T-cell (primary cell): Measurements from ENCODE around the gene PARD3. TPM values are rescaled to one million over a fixed set of nuclear protein-coding genes. Genes with fewer than 3 reads are reported as not detected.

Source experiments
- ATAC-seq, 4 experiments: fragments of 200-7000 bp in 3 of 4; fragments of 150-1000 bp in 1 of 4; cut with Tn5 transposase; replicated peaks in 1 of 4; 1 replicate in 3 of 4; 2 replicates in 1 of 4; pipeline ENCODE4 v1.10.0; 2021; ENCODE audit warnings: moderate library complexity in 3 of 4, mild to moderate bottlenecking in 2 of 4, moderate number of reproducible peaks in 1 of 4
- CTCF ChIA-PET, 2 donors: fragments of 300-600 bp; sonication (Branson Sonifier 250); formaldehyde crosslinking; loops; one replicate each; lab custom pipeline; 2022; ENCODE audit warnings: antibody characterized with exemption in 2 of 2; lab: Charles Lee
- POLR2A ChIA-PET, 2 donors: fragments of 300-600 bp; sonication (Branson Sonifier 250); formaldehyde crosslinking; loops; one replicate each; lab custom pipeline; 2022; ENCODE audit warnings: antibody characterized with exemption in 2 of 2; lab: Charles Lee
- DNase-seq, 35 experiments: peaks; one replicate each; pipeline versions ENCODE4 v3.0.0 to v3.0.0-alpha.2; 2013 to 2023
- H3K27ac ChIP-seq: one replicate; pipeline ENCODE4 v1.5.1; 2013; ENCODE audit warnings: low read length
- H3K27me3 ChIP-seq, 2 experiments: replicated peaks in 1 of 2; 1 replicate in 1 of 2; 2 replicates in 1 of 2; pipeline versions ENCODE4 v1.6.1 to v1.7.0; 2013; ENCODE audit warnings: low read length in 1 of 2, mixed read lengths in 1 of 2; ENCODE audit not compliant: control insufficient read depth in 2 of 2, insufficient read depth in 2 of 2; ENCODE audit errors: extremely low read depth in 1 of 2
- H3K36me3 ChIP-seq, 2 donors: 1 replicate in 1 of 2; 2 replicates in 1 of 2; pipeline versions ENCODE4 v1.6.1 to v1.7.0; 2013; ENCODE audit warnings: low read length in 1 of 2; ENCODE audit not compliant: control insufficient read depth in 2 of 2, insufficient read depth in 1 of 2; ENCODE audit errors: extremely low read depth in 1 of 2
- H3K4me1 ChIP-seq, 2 experiments: 1 replicate in 1 of 2; 2 replicates in 1 of 2; pipeline versions ENCODE4 v1.6.1 to v1.7.0; 2013; ENCODE audit warnings: low read length in 2 of 2, mixed read lengths in 1 of 2; ENCODE audit not compliant: insufficient read depth in 2 of 2, control insufficient read depth in 1 of 2; ENCODE audit errors: extremely low read depth in 1 of 2
- H3K4me3 ChIP-seq, 2 donors: 1 replicate in 1 of 2; 2 replicates in 1 of 2; pipeline versions ENCODE4 v1.5.1 to v1.7.0; 2013; ENCODE audit warnings: mild to moderate bottlenecking in 2 of 2, low read length in 1 of 2, moderate library complexity in 1 of 2; ENCODE audit not compliant: control insufficient read depth in 1 of 2; ENCODE audit errors: extremely low read depth in 1 of 2
- H3K9me3 ChIP-seq: 2 replicates; pipeline ENCODE4 v1.7.0; 2013
- H3K27ac Mint-ChIP-seq, 2 donors: one replicate each; pipeline ENCODE4 v1.8.0; 2020 to 2021; ENCODE audit warnings: mild to moderate bottlenecking in 2 of 2, mixed read lengths in 2 of 2
- H3K27me3 Mint-ChIP-seq, 2 donors: one replicate each; pipeline ENCODE4 v1.8.0; 2021 to 2022; ENCODE audit warnings: mixed read lengths in 2 of 2
- H3K36me3 Mint-ChIP-seq: one replicate; pipeline ENCODE4 v1.8.0; 2021; ENCODE audit warnings: mixed read lengths
- H3K4me1 Mint-ChIP-seq, 3 donors: one replicate each; pipeline ENCODE4 v1.8.0; 2020 to 2022; ENCODE audit warnings: mixed read lengths in 3 of 3, mild to moderate bottlenecking in 1 of 3
- H3K4me3 Mint-ChIP-seq, 3 donors: one replicate each; pipeline ENCODE4 v1.8.0; 2020 to 2022; ENCODE audit warnings: mild to moderate bottlenecking in 3 of 3, mixed read lengths in 3 of 3, moderate library complexity in 3 of 3
- H3K9me3 Mint-ChIP-seq, 3 donors: one replicate each; pipeline ENCODE4 v1.8.0; 2020 to 2022; ENCODE audit warnings: mixed read lengths in 3 of 3
- WGBS: methylation state at CpG from one replicate; pipeline ENCODE4 v1.1.5; 2013; ENCODE audit warnings: missing lambda C conversion rate; ENCODE audit not compliant: insufficient coverage; 5-methylcytosine and 5-hydroxymethylcytosine counted together
- total RNA-seq, 35 experiments: library from RNA in 6 of 35; stranded (reverse) in 6 of 35; fragments of 120-200 nt in 1 of 35; gene quantifications; one replicate each; pipeline versions ENCODE4 v1.2.1 to v1.2.4 and lab custom pipeline; 2013 to 2026

The PARD3 gene
- total RNA-seq, 5 donors from 2014 or later (not counting 1 experiment from before 2014, with no cell fraction given) = 0.36 to 0.92 (median 0.65) TPM

GRCh38 chr10:34465678-34466077 lies 349.4 kb downstream of the PARD3 start:
- ATAC-seq (no peak), DNase-seq (no peak)
- Mint-ChIP-seq H3K27me3 (peaks cover 0 to 1% of the 10 kb centered on the region in 2 donors), H3K9me3 (no peaks in the 10 kb centered on the region), H3K36me3 (no peaks in the 10 kb centered on the region), H3K4me3 (no peak overlapping the region), H3K4me1 (no peaks in the 10 kb centered on the region), H3K27ac (no peak overlapping the region)
- no peak overlapping the region for H3K27ac ChIP-seq
- whole genome bisulfite sequencing = no CpG with 5 or more reads among the region's 3 CpGs
- ChIA-PET POLR2A (no interaction called here), CTCF (no interaction called here)
- no peak overlapping the region for H3K4me3 ChIP-seq
- no peaks in the 10 kb centered on the region for H3K27me3 ChIP-seq
- H3K9me3 ChIP-seq = no peaks in the 10 kb centered on the region
- no peaks in the 10 kb centered on the region for H3K36me3 ChIP-seq
- no peaks in the 10 kb centered on the region for H3K4me1 ChIP-seq

GRCh38 chr10:34464591-34464990 lies 350.5 kb downstream of the PARD3 start:
- Mint-ChIP-seq H3K4me3 (no peak overlapping the region), H3K4me1 (no peaks in the 10 kb centered on the region), H3K9me3 (no peaks in the 10 kb centered on the region), H3K36me3 (no peaks in the 10 kb centered on the region), H3K27me3 (peaks cover 0 to 1% of the 10 kb centered on the region in 2 donors), H3K27ac (no peak overlapping the region)
- Histone ChIP-seq H3K4me1 (no peaks in the 10 kb centered on the region), H3K27me3 (no peaks in the 10 kb centered on the region), H3K36me3 (no peaks in the 10 kb centered on the region), H3K9me3 (no peaks in the 10 kb centered on the region), H3K27ac (no peak overlapping the region), H3K4me3 (no peak overlapping the region)
- ChIA-PET POLR2A (interaction anchor here (0.6 kb wide), 2 partner anchors 278 to 454 kb away, joined by 4 to 7 read pairs; no protein-coding TSS in a partner anchor), CTCF (no interaction called here)
- ATAC-seq (no peak), DNase-seq (no peak)

- no peaks in the 10 kb centered on the region for H3K9me3 Mint-ChIP-seq
Measured at GRCh38 chr10:34464000-34464399, 351.1 kb downstream of the PARD3 start.

GRCh38 chr10:34462993-34463392 lies 352.1 kb downstream of the PARD3 start:
- Mint-ChIP-seq H3K4me3 (no peak overlapping the region), H3K36me3 (no peaks in the 10 kb centered on the region), H3K4me1 (no peaks in the 10 kb centered on the region), H3K27ac (no peak overlapping the region), H3K9me3 (no peaks in the 10 kb centered on the region), H3K27me3 (no peaks in the 10 kb centered on the region)
- H3K27ac ChIP-seq = no peak overlapping the region
- DNase-seq (no peak), ATAC-seq (no peak)
- no peak overlapping the region for H3K4me3 ChIP-seq
- WGBS = 72% methylated on average over 1 of the region's 1 CpG
- no peaks in the 10 kb centered on the region for H3K9me3 ChIP-seq
- no peaks in the 10 kb centered on the region for H3K27me3 ChIP-seq
- ChIA-PET POLR2A (no interaction called here), CTCF (no interaction called here)
- H3K36me3 ChIP-seq = no peaks in the 10 kb centered on the region
- no peaks in the 10 kb centered on the region for H3K4me1 ChIP-seq

More at GRCh38 chr10:34464000-34464399, 351.1 kb downstream of the PARD3 start:
- H3K36me3 Mint-ChIP-seq = no peaks in the 10 kb centered on the region
- H3K4me3 ChIP-seq = no peak overlapping the region
- H3K36me3 ChIP-seq = no peaks in the 10 kb centered on the region
- no peak overlapping the region for H3K27ac ChIP-seq
- H3K27me3 Mint-ChIP-seq = peaks cover 0 to 1% of the 10 kb centered on the region in 2 donors
- ATAC-seq (no peak), DNase-seq (no peak)
- H3K27ac Mint-ChIP-seq = no peak overlapping the region
- CTCF ChIA-PET = no interaction called here
- H3K4me1 ChIP-seq = no peaks in the 10 kb centered on the region
- no CpG with 5 or more reads among the region's 3 CpGs for WGBS
- no peaks in the 10 kb centered on the region for H3K27me3 ChIP-seq
- no peaks in the 10 kb centered on the region for H3K9me3 ChIP-seq
- POLR2A ChIA-PET = interaction anchor here (0.6 kb wide), 2 partner anchors 278 to 454 kb away, joined by 4 to 7 read pairs; no protein-coding TSS in a partner anchor
- no peaks in the 10 kb centered on the region for H3K4me1 Mint-ChIP-seq
- no peak overlapping the region for H3K4me3 Mint-ChIP-seq

GRCh38 chr10:34462056-34462455 lies 353.0 kb downstream of the PARD3 start:
- no peaks in the 10 kb centered on the region for H3K36me3 Mint-ChIP-seq
- WGBS = no CpG with 5 or more reads among the region's 3 CpGs
- H3K4me3 ChIP-seq = no peak overlapping the region
- ChIA-PET POLR2A (no interaction called here), CTCF (no interaction called here)
- no peak overlapping the region for H3K4me3 Mint-ChIP-seq
- no peaks in the 10 kb centered on the region for H3K9me3 ChIP-seq
- H3K36me3 ChIP-seq = no peaks in the 10 kb centered on the region
- H3K27me3 Mint-ChIP-seq = no peaks in the 10 kb centered on the region
- ATAC-seq = no peak
- DNase-seq = no peak
- H3K27ac Mint-ChIP-seq = no peak overlapping the region
- H3K27ac ChIP-seq = no peak overlapping the region
- no peaks in the 10 kb centered on the region for H3K4me1 ChIP-seq
- no peaks in the 10 kb centered on the region for H3K9me3 Mint-ChIP-seq
- no peaks in the 10 kb centered on the region for H3K4me1 Mint-ChIP-seq
- H3K27me3 ChIP-seq = no peaks in the 10 kb centered on the region

GRCh38 chr10:34454590-34455261 lies 360.4 kb downstream of the PARD3 start:
- Histone ChIP-seq H3K4me1 (no peaks in the 10 kb centered on the region), H3K4me3 (no peak overlapping the region), H3K9me3 (no peaks in the 10 kb centered on the region), H3K27me3 (no peaks in the 10 kb centered on the region), H3K36me3 (no peaks in the 10 kb centered on the region), H3K27ac (no peak overlapping the region)
- ChIA-PET POLR2A (no interaction called here), CTCF (no interaction called here)
- Mint-ChIP-seq H3K4me1 (no peaks in the 10 kb centered on the region), H3K9me3 (no peaks in the 10 kb centered on the region), H3K27ac (no peak overlapping the region), H3K27me3 (no peaks in the 10 kb centered on the region), H3K36me3 (no peaks in the 10 kb centered on the region), H3K4me3 (no peak overlapping the region)
- ATAC-seq (no peak), DNase-seq (no peak)
- WGBS = no CpG with 5 or more reads among the region's 6 CpGs
